Measurements from ENCODE around the gene SCRT2.

DNA sequence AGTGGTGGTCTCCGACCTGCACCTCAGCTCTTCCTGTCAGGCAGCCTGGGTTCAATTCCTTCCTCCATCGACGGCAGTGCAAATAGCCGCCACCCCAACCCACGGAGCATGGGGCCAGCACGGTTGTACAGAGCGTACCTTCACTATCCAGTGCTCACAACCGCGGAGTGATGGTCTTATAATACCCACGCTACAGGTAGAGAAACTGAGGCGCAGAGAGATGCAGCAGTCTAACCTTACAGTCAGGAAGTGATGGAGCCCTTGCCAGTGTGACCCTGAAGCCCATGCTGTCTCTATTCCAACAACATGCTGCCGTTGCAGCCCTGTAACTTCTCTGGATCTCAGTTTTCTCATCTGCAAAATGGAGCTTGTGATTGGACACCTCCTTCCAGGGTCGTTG is 11.0 kb downstream of the SCRT2 start:
- TF ChIP-seq, protein P1, sequence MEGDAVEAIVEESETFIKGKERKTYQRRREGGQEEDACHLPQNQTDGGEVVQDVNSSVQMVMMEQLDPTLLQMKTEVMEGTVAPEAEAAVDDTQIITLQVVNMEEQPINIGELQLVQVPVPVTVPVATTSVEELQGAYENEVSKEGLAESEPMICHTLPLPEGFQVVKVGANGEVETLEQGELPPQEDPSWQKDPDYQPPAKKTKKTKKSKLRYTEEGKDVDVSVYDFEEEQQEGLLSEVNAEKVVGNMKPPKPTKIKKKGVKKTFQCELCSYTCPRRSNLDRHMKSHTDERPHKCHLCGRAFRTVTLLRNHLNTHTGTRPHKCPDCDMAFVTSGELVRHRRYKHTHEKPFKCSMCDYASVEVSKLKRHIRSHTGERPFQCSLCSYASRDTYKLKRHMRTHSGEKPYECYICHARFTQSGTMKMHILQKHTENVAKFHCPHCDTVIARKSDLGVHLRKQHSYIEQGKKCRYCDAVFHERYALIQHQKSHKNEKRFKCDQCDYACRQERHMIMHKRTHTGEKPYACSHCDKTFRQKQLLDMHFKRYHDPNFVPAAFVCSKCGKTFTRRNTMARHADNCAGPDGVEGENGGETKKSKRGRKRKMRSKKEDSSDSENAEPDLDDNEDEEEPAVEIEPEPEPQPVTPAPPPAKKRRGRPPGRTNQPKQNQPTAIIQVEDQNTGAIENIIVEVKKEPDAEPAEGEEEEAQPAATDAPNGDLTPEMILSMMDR (IDR thresholded peaks at IDR 0.05): no peak
- no peak for TF ChIP-seq POLR2A (IDR thresholded peaks at IDR 0.05)
